Measurements from ENCODE around the gene CCHCR1. TPM values are rescaled to one million over a fixed set of nuclear protein-coding genes. Genes with fewer than 3 reads are reported as not detected.
A peak's percentile ranks its signal among the peaks of the same experiment; 100 is the strongest.
"Not testable (repeated sequence)": the region's sequence is repeated elsewhere in the genome, so short reads cannot be mapped to it uniquely, and the experiment has no call there.

CCHCR1 gene
- total RNA-seq, result 9.9 TPM

- Histone ChIP-seq H3K27ac (ENCODE audit: low read depth, low read length) (peak within 1 kb of the TSS; percentile 76), H3K4me3 (ENCODE audit: low read length in 3 of 3) (peak within 1 kb of the TSS; percentile 76 to 86 (median 84)), H3K9me3 (ENCODE audit: control insufficient read depth in 3 of 3, low read length in 3 of 3) (no peaks in the 10 kb centered on the region), H3K9ac (ENCODE audit: low read depth in 1 of 3, low read length in 3 of 3) (peak within 1 kb of the TSS; percentile 79 to 83 (median 81)), H3K27me3 (ENCODE audit: control insufficient read depth in 3 of 3, insufficient read depth in 3 of 3, low read length in 3 of 3) (no peaks in the 10 kb centered on the region), H3K4me1 (ENCODE audit: control insufficient read depth in 3 of 3, insufficient read depth in 3 of 3, low read length in 3 of 3) (peaks cover 19 to 35% (median 22%) of the 10 kb centered on the region in 3 donors), H3K36me3 (ENCODE audit: control insufficient read depth in 3 of 3, insufficient read depth in 3 of 3, low read length in 3 of 3) (peaks cover 9 to 24% (median 14%) of the 10 kb centered on the region in 3 donors)
These were observed at the start of gene CCHCR1 for GRCh38 chr6:31157513-31158139. CCHCR1 (minus strand) TSS chr6:31157802; CDS start chr6:31157600, 202 bp downstream.

GRCh38 chr6:31205638-31206037 is 48.0 kb upstream of the CCHCR1 start:
- Histone ChIP-seq H3K4me1 (ENCODE audit: control insufficient read depth in 3 of 3, insufficient read depth in 3 of 3, low read length in 3 of 3) (peaks cover 9 to 25% (median 16%) of the 10 kb centered on the region in 3 donors), H3K9me3 (ENCODE audit: control insufficient read depth in 3 of 3, low read length in 3 of 3) (no peaks in the 10 kb centered on the region), H3K9ac (ENCODE audit: low read depth in 1 of 3, low read length in 3 of 3) (no peak overlapping the region), H3K4me3 (ENCODE audit: low read length in 3 of 3) (no peak overlapping the region), H3K27ac (ENCODE audit: low read depth, low read length) (no peak overlapping the region), H3K27me3 (ENCODE audit: control insufficient read depth in 3 of 3, insufficient read depth in 3 of 3, low read length in 3 of 3) (no peaks in the 10 kb centered on the region), H3K36me3 (ENCODE audit: control insufficient read depth in 3 of 3, insufficient read depth in 3 of 3, low read length in 3 of 3) (peaks cover 2 to 5% (median 4%) of the 10 kb centered on the region in 3 donors)

- Histone ChIP-seq H3K27ac (ENCODE audit: low read depth, low read length) (peak overlapping the region; percentile 84), H3K4me3 (ENCODE audit: low read length in 3 of 3) (peak overlapping the region in 2 of 3 donors; percentile 66 to 68), H3K9ac (ENCODE audit: low read depth in 1 of 3, low read length in 3 of 3) (no peak overlapping the region), H3K4me1 (ENCODE audit: control insufficient read depth in 3 of 3, insufficient read depth in 3 of 3, low read length in 3 of 3) (peaks cover 9 to 25% (median 16%) of the 10 kb centered on the region in 3 donors), H3K27me3 (ENCODE audit: control insufficient read depth in 3 of 3, insufficient read depth in 3 of 3, low read length in 3 of 3) (no peaks in the 10 kb centered on the region), H3K9me3 (ENCODE audit: control insufficient read depth in 3 of 3, low read length in 3 of 3) (no peaks in the 10 kb centered on the region), H3K36me3 (ENCODE audit: control insufficient read depth in 3 of 3, insufficient read depth in 3 of 3, low read length in 3 of 3) (peaks cover 2 to 5% (median 4%) of the 10 kb centered on the region in 3 donors)
These were observed 47.1 kb upstream of the CCHCR1 start for GRCh38 chr6:31204751-31205145.

DNA sequence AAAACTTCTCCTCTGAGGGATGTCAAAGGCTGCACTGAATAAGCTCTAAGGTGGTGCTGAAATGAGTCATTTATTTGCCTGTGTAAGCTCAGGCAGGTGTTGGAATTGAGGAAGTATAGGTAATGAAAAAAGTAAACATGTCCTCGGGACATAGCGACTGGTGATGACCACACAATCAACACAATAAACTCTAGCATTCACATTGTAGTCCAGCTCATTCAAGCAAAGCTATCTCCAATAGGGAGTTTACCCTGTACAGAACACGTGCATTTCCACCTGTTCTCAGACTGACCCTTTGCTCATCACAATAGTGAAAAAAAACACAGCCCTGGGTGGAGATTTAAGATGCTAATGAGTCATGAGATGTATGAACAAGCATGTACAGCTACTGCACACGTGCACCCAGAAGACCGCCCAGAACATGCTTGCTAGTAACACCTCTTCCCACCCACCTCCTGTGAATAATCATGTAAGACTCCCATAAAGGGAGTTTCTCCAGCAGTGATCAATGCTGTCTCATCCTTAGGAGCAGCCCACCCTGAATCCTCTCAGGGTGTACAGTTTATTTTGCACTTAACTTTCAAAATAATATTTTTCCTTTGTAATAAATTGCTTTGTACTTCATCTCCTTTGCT is 45.9 kb upstream of the CCHCR1 start:
- Histone ChIP-seq H3K27ac (ENCODE audit: low read depth, low read length) (peak overlapping the region; percentile 84), H3K4me1 (ENCODE audit: control insufficient read depth in 3 of 3, insufficient read depth in 3 of 3, low read length in 3 of 3) (peaks cover 9 to 31% (median 18%) of the 10 kb centered on the region in 3 donors), H3K4me3 (ENCODE audit: low read length in 3 of 3) (peak overlapping the region; percentile 66 to 85 (median 68)), H3K9ac (ENCODE audit: low read depth in 1 of 3, low read length in 3 of 3) (peak overlapping the region; percentile 52 to 82 (median 66)), H3K9me3 (ENCODE audit: control insufficient read depth in 3 of 3, low read length in 3 of 3) (no peaks in the 10 kb centered on the region), H3K27me3 (ENCODE audit: control insufficient read depth in 3 of 3, insufficient read depth in 3 of 3, low read length in 3 of 3) (no peaks in the 10 kb centered on the region), H3K36me3 (ENCODE audit: control insufficient read depth in 3 of 3, insufficient read depth in 3 of 3, low read length in 3 of 3) (peaks cover 2 to 5% (median 4%) of the 10 kb centered on the region in 3 donors)

DNA sequence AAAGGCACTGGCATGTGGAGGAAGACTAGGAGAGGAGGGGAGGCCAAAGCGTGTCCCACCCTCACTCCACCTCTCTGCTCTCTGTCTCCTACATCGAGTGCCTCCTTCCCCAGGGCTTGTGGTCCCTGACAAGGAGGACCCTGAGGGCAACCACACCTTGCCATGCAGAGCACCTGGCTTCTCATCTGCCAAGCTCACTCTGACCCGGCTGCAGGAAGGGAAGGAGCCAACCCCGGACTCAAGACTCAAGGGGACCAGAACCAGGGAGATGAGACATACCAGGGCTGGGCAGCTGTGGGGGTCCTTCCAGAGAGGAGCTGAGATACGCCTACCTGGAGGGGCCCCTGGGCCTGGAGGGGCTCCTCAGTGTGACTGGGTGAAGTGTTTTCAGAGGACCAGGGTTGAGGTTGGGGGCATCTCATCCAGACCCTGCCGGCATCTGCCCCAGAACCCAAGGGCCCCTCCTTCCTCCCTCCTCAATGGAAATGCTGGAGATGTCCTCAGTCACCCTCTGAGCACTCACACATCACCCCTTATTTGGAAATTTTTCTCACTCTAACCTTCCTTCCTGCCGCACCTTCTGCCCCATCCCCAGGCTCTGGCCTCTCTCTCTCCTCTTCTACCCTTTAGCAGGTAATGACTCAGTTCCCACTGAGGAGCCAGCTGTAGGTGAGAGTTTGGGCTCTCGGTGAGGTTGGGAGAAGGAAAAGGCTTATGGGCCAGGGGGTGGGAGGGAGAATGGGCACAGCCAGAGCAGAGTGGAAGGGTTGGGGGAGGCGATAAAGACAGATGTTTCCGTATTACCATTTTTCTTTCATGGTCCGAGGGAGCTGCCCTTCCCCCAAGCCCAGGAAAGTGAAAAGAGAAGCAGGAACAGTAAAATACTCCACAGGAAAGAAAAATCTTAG is 44.9 kb upstream of the CCHCR1 start:
- H3K27ac ChIP-seq (ENCODE audit: low read depth, low read length), result peak overlapping the region; percentile 84
- peak overlapping the region in 1 of 3 donors; percentile 85 for H3K4me3 ChIP-seq (ENCODE audit: low read length in 3 of 3)
- H3K9me3 ChIP-seq (ENCODE audit: control insufficient read depth in 3 of 3, low read length in 3 of 3), result no peaks in the 10 kb centered on the region
- H3K27me3 ChIP-seq (ENCODE audit: control insufficient read depth in 3 of 3, insufficient read depth in 3 of 3, low read length in 3 of 3), result no peaks in the 10 kb centered on the region
- no peak overlapping the region for H3K9ac ChIP-seq (ENCODE audit: low read depth in 1 of 3, low read length in 3 of 3)
- peaks cover 2 to 5% (median 4%) of the 10 kb centered on the region in 3 donors for H3K36me3 ChIP-seq (ENCODE audit: control insufficient read depth in 3 of 3, insufficient read depth in 3 of 3, low read length in 3 of 3)
- H3K4me1 ChIP-seq (ENCODE audit: control insufficient read depth in 3 of 3, insufficient read depth in 3 of 3, low read length in 3 of 3), result peaks cover 9 to 31% (median 18%) of the 10 kb centered on the region in 3 donors

GRCh38 chr6:31199105-31199452 is 41.5 kb upstream of the CCHCR1 start:
- not testable (repeated sequence) for H3K9me3 ChIP-seq (ENCODE audit: control insufficient read depth in 3 of 3, low read length in 3 of 3); H3K27me3 ChIP-seq (ENCODE audit: control insufficient read depth in 3 of 3, insufficient read depth in 3 of 3, low read length in 3 of 3); H3K27ac ChIP-seq (ENCODE audit: low read depth, low read length); H3K36me3 ChIP-seq (ENCODE audit: control insufficient read depth in 3 of 3, insufficient read depth in 3 of 3, low read length in 3 of 3); H3K9ac ChIP-seq (ENCODE audit: low read depth in 1 of 3, low read length in 3 of 3); H3K4me3 ChIP-seq (ENCODE audit: low read length in 3 of 3)
- H3K4me1 ChIP-seq (ENCODE audit: control insufficient read depth in 3 of 3, insufficient read depth in 3 of 3, low read length in 3 of 3), result peaks cover 15 to 41% (median 22%) of the 10 kb centered on the region in 3 donors

- Histone ChIP-seq H3K27ac (ENCODE audit: low read depth, low read length) (peak overlapping the region; percentile 98), H3K36me3 (ENCODE audit: control insufficient read depth in 3 of 3, insufficient read depth in 3 of 3, low read length in 3 of 3) (peaks cover 5 to 10% (median 6%) of the 10 kb centered on the region in 3 donors), H3K27me3 (ENCODE audit: control insufficient read depth in 3 of 3, insufficient read depth in 3 of 3, low read length in 3 of 3) (no peaks in the 10 kb centered on the region), H3K9ac (ENCODE audit: low read depth in 1 of 3, low read length in 3 of 3) (peak overlapping the region; percentile 92 to 95 (median 95)), H3K9me3 (ENCODE audit: control insufficient read depth in 3 of 3, low read length in 3 of 3) (no peaks in the 10 kb centered on the region), H3K4me3 (ENCODE audit: low read length in 3 of 3) (peak overlapping the region; percentile 81 to 92 (median 85)), H3K4me1 (ENCODE audit: control insufficient read depth in 3 of 3, insufficient read depth in 3 of 3, low read length in 3 of 3) (peaks cover 11 to 31% (median 13%) of the 10 kb centered on the region in 3 donors)
These were observed 40.1 kb upstream of the CCHCR1 start for GRCh38 chr6:31197559-31198305.

DNA sequence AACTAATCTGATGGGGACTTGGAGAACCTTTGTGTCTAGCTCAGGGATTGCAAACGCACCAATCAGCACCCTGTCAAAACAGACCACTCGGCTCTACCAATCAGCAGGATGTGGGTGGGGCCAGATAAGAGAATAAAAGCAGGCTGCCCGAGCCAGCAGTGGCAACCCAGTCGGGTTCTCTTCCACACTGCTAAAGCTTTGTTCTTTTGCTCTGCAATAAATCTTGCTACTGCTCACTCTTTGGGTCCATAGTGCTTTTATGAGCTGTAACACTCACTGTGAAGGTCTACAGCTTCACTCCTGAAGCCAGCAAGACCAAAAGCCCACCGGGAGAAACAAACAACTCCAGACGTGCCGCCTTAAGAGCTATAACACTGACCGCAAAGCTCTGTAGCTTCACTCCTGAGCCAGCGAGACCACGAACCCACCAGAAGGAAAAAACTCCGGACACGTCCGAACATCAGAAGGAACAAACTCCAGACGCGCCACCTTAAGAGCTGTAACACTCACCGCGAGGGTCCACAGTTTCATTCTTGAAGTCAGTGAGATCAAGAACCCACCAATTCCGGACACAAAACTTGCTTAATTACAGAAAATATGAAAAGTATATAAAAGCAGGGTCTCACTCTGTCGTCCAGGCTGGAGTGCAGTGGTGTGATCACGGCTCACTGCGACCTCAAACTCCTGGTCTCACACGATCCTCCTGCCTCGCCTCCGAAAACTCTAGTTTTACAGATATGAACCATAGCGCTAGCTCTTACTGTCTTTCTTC is 38.8 kb upstream of the CCHCR1 start:
- Histone ChIP-seq H3K4me1 (ENCODE audit: control insufficient read depth in 3 of 3, insufficient read depth in 3 of 3, low read length in 3 of 3) (peaks cover 6 to 23% (median 9%) of the 10 kb centered on the region in 3 donors), H3K27ac (ENCODE audit: low read depth, low read length) (peak overlapping the region; percentile 98), H3K9ac (ENCODE audit: low read depth in 1 of 3, low read length in 3 of 3) (peak overlapping the region; percentile 92 to 95 (median 95)), H3K4me3 (ENCODE audit: low read length in 3 of 3) (peak overlapping the region; percentile 81 to 92 (median 85)), H3K36me3 (ENCODE audit: control insufficient read depth in 3 of 3, insufficient read depth in 3 of 3, low read length in 3 of 3) (peaks cover 5 to 10% (median 6%) of the 10 kb centered on the region in 3 donors)
- H3K9me3 ChIP-seq (ENCODE audit: control insufficient read depth in 3 of 3, low read length in 3 of 3); H3K27me3 ChIP-seq (ENCODE audit: control insufficient read depth in 3 of 3, insufficient read depth in 3 of 3, low read length in 3 of 3): not testable (repeated sequence)

All from skeletal muscle tissue (tissue), 4 donors.